Endodermal cell (in vitro differentiated cells): ENCODE data around the gene NUB1. TPM values are rescaled to one million over a fixed set of nuclear protein-coding genes. Genes with fewer than 3 reads are reported as not detected.

ENCODE experiments used
- DNase-seq: peaks from one replicate; pipeline ENCODE4 v3.0.0-alpha.2; 2017
- H3K27ac ChIP-seq: 2 replicates; pipeline ENCODE4 v1.5.1; 2013; ENCODE audit warnings: mild to moderate bottlenecking, low read depth, low read length, moderate library complexity
- H3K27me3 ChIP-seq: 2 replicates; pipeline ENCODE4 v1.6.1; 2013; ENCODE audit warnings: mild to moderate bottlenecking, low read length, moderate library complexity; ENCODE audit not compliant: insufficient read depth, control insufficient read depth, poor library complexity, severe bottlenecking
- H3K36me3 ChIP-seq: 2 replicates; pipeline ENCODE4 v1.7.0; 2013; ENCODE audit warnings: mild to moderate bottlenecking, low read length, moderate library complexity; ENCODE audit not compliant: control insufficient read depth, insufficient read depth
- H3K4me1 ChIP-seq: one replicate; pipeline ENCODE4 v1.7.0; 2013; ENCODE audit warnings: low read length; ENCODE audit not compliant: control insufficient read depth, insufficient read depth
- H3K4me3 ChIP-seq: 2 replicates; pipeline ENCODE4 v1.5.1; 2013; ENCODE audit warnings: mild to moderate bottlenecking, low read length, moderate library complexity
- H3K9ac ChIP-seq: 2 replicates; pipeline ENCODE4 v1.6.1; 2013; ENCODE audit warnings: mild to moderate bottlenecking, low read length, moderate library complexity; ENCODE audit not compliant: poor library complexity, severe bottlenecking; ENCODE audit errors: extremely low read depth
- H3K9me3 ChIP-seq: 2 replicates; pipeline ENCODE4 v1.6.1; 2013; ENCODE audit warnings: mild to moderate bottlenecking, low read length, moderate library complexity; ENCODE audit not compliant: control insufficient read depth
- H3K27ac Mint-ChIP-seq: 2 replicates; pipeline ENCODE4 v1.8.0; 2020; ENCODE audit warnings: mixed read lengths
- H3K27me3 Mint-ChIP-seq: 2 replicates; pipeline ENCODE4 v1.8.0; 2021; ENCODE audit warnings: mild to moderate bottlenecking, mixed read lengths; ENCODE audit not compliant: insufficient read depth
- H3K36me3 Mint-ChIP-seq: 2 replicates; pipeline ENCODE4 v1.8.0; 2020; ENCODE audit warnings: low read depth, mixed read lengths
- H3K4me1 Mint-ChIP-seq: 2 replicates; pipeline ENCODE4 v1.8.0; 2020; ENCODE audit warnings: mixed read lengths
- H3K4me3 Mint-ChIP-seq: 2 replicates; pipeline ENCODE4 v1.8.0; 2020; ENCODE audit warnings: mild to moderate bottlenecking, moderate library complexity, mixed read lengths
- H3K9me3 Mint-ChIP-seq: 2 replicates; pipeline ENCODE4 v1.8.0; 2020; ENCODE audit warnings: mild to moderate bottlenecking, mixed read lengths
- CTCF ChIP-seq: fragments of 200-600 bp; sonication (generic); conservative IDR thresholded peaks from 2 replicates; pipeline ENCODE4 v1.5.0; 2021; ENCODE audit warnings: antibody characterized with exemption, mild to moderate bottlenecking
- WGBS, 2 experiments: methylation state at CpG; one replicate each; pipeline versions ENCODE4 v1.1.5 to v1.1.7; 2013; ENCODE audit warnings: missing lambda C conversion rate in 2 of 2, mixed read lengths in 1 of 2; ENCODE audit not compliant: insufficient coverage in 1 of 2, insufficient read length in 1 of 2; 5-methylcytosine and 5-hydroxymethylcytosine counted together
- total RNA-seq, 2 donors: library from RNA; stranded (reverse); fragmentation: NEBNext Ultra II Directional in 1 of 2; extraction: Animal tissue kit (Norgen Biotek cat#: 25700) in 1 of 2; gene quantifications; 2 replicates in 1 of 2; 3 replicates in 1 of 2; pipeline ENCODE4 v1.2.1, GENCODE V29; 2021

The NUB1 gene
- total RNA-seq, 2 donors from 2014 or later: 50.2 to 64.7 TPM

GRCh38 chr7:151348970-151349369 is 7.4 kb downstream of the NUB1 start:
- Histone ChIP-seq H3K27ac (no peak overlapping the region), H3K9me3 (no peaks in the 10 kb centered on the region), H3K4me3 (no peak overlapping the region), H3K9ac (no peak overlapping the region), H3K27me3 (no peaks in the 10 kb centered on the region), H3K4me1 (no peaks in the 10 kb centered on the region), H3K36me3 (peaks cover 81% of the 10 kb centered on the region)
- WGBS, 2 experiments: 93 to 100% methylated on average over 4 of the region's 4 CpGs
- no peak for TF ChIP-seq CTCF
- no peak for DNase-seq
- Mint-ChIP-seq H3K4me3 (no peak overlapping the region), H3K36me3 (peaks cover 56% of the 10 kb centered on the region), H3K9me3 (no peaks in the 10 kb centered on the region), H3K27me3 (no peaks in the 10 kb centered on the region), H3K27ac (no peak overlapping the region), H3K4me1 (no peaks in the 10 kb centered on the region)

- H3K36me3 ChIP-seq: peaks cover 85% of the 10 kb centered on the region
- H3K9me3 Mint-ChIP-seq: no peaks in the 10 kb centered on the region
- peaks cover 58% of the 10 kb centered on the region for H3K36me3 Mint-ChIP-seq
- no peaks in the 10 kb centered on the region for H3K4me1 Mint-ChIP-seq
- no peaks in the 10 kb centered on the region for H3K9me3 ChIP-seq
- no peak for TF ChIP-seq CTCF
- H3K27me3 Mint-ChIP-seq: no peaks in the 10 kb centered on the region
- H3K4me3 ChIP-seq: no peak overlapping the region
- H3K9ac ChIP-seq: no peak overlapping the region
- H3K4me1 ChIP-seq: no peaks in the 10 kb centered on the region
- H3K4me3 Mint-ChIP-seq: no peak overlapping the region
- no peak for DNase-seq
- H3K27ac Mint-ChIP-seq: no peak overlapping the region
- 92 to 94% methylated on average over 3 to 5 of the region's 5 CpGs for WGBS, 2 experiments
- H3K27ac ChIP-seq: no peak overlapping the region
- H3K27me3 ChIP-seq: no peaks in the 10 kb centered on the region
These were observed 7.9 kb downstream of the NUB1 start for GRCh38 chr7:151349507-151349853.

GRCh38 chr7:151351027-151351426 is 9.4 kb downstream of the NUB1 start:
- Histone ChIP-seq H3K4me1 (no peaks in the 10 kb centered on the region), H3K27ac (no peak overlapping the region), H3K27me3 (no peaks in the 10 kb centered on the region), H3K36me3 (peaks cover 85% of the 10 kb centered on the region), H3K4me3 (no peak overlapping the region), H3K9me3 (no peaks in the 10 kb centered on the region), H3K9ac (no peak overlapping the region)
- peak; percentile 80 for TF ChIP-seq CTCF
- Mint-ChIP-seq H3K36me3 (peaks cover 67% of the 10 kb centered on the region), H3K4me3 (no peak overlapping the region), H3K4me1 (no peaks in the 10 kb centered on the region), H3K9me3 (no peaks in the 10 kb centered on the region), H3K27me3 (no peaks in the 10 kb centered on the region), H3K27ac (no peak overlapping the region)
- 53 to 67% methylated on average over 3 to 8 of the region's 8 CpGs for WGBS, 2 experiments
- DNase-seq: peak; percentile 87
